ENCODE measurements around the gene TXN2. TPM values are rescaled to one million over a fixed set of nuclear protein-coding genes. Genes with fewer than 3 reads are reported as not detected.

TXN2 gene
- total RNA-seq, 1 experiment from 2014 or later = 87.0 TPM

- TSS peak; percentile 88 for BruUV-seq (replicated peaks)
- Histone ChIP-seq H3K27me3 (ENCODE audit: insufficient read depth, low read length) (no peaks in the 10 kb centered on the region), H3K9ac (ENCODE audit: low read length) (peak overlapping the region; percentile 54), H3K9me3 (ENCODE audit: control insufficient read depth in 1 of 2, insufficient read depth in 1 of 2, low read depth in 1 of 2, low read length in 2 of 2) (no peaks in the 10 kb centered on the region), H3K9me2 (ENCODE audit: insufficient read depth) (no peaks in the 10 kb centered on the region), H2AFZ (ENCODE audit: low read depth, low read length, poor library complexity, severe bottlenecking) (no peak overlapping the region), H3K36me3 (ENCODE audit: control insufficient read depth in 1 of 2, insufficient read depth in 2 of 2, low read length in 2 of 2) (peaks cover 0 to 8% of the 10 kb centered on the region in 2 experiments; a peak in 1 of 4 replicates), H3K4me2 (ENCODE audit: low read length) (peak overlapping the region; percentile 80), H3K27ac (ENCODE audit: low read depth, low read length) (peak overlapping the region; percentile 77), H4K20me1 (ENCODE audit: insufficient read depth) (no peaks in the 10 kb centered on the region), H3K4me3 (replicated peaks in 1 of 2; ENCODE audit: low read depth in 1 of 2, low read length in 2 of 2) (peak overlapping the region in 1 of 2 experiments; percentile 32; a peak in 2 of 4 replicates), H3K4me1 (ENCODE audit: control insufficient read depth in 1 of 2, insufficient read depth in 2 of 2, low read length in 2 of 2) (peaks cover 72 to 85% of the 10 kb centered on the region in 2 experiments), H3K79me2 (ENCODE audit: insufficient read depth, low read length) (no peaks in the 10 kb centered on the region)
- RAD21 ChIA-PET (ENCODE audit: low non-redundant PET in 1 of 2, low total read pairs in 2 of 2, uncharacterized antibody in 2 of 2, unreplicated experiment in 2 of 2) = no interaction called here
- ATAC-seq (peak; percentile 79), DNase-seq (ENCODE audit: low read depth, low spot score) (peak; percentile 86)
- POLR2A ChIA-PET = interaction anchor here (0.6 to 2.0 kb wide), 4 partner anchors 11 to 77 kb away, joined by 3 to 5 read pairs (median 4); partner anchors contain the start of gene MYH9
- CTCF ChIA-PET = interaction anchor here (3.8 kb wide), 1 partner anchor 164 kb away, joined by 20 read pairs; no protein-coding TSS in a partner anchor
- intact Hi-C loops (cut with micrococcal nuclease) = loop anchor here (5.0 kb wide), 1 partner anchor 78 kb away; the partner anchor contains the start of gene MYH9
- TF ChIP-seq MAX (IDR thresholded peaks at IDR 0.05) = peak; percentile 86
- TF ChIP-seq EGR1 (IDR thresholded peaks at IDR 0.05; ENCODE audit: low read depth) = no peak
- peak; percentile 89 for TF ChIP-seq JUND (IDR thresholded peaks at IDR 0.05)
- no peak for TF ChIP-seq CEBPB (IDR thresholded peaks at IDR 0.05; ENCODE audit: low read depth)
- TF ChIP-seq CTCF (IDR thresholded peaks at IDR 0.05 in 2 of 3, conservative IDR thresholded peaks at IDR 0.05 in 1 of 3; ENCODE audit: borderline replicate concordance in 1 of 3, insufficient read depth in 1 of 3, low read depth in 2 of 3, low read length in 2 of 3) = no peak
- no peak for TF ChIP-seq YY1 (IDR thresholded peaks at IDR 0.05; ENCODE audit: extremely low read depth, insufficient replicate concordance, low read depth, low read length)
- TF ChIP-seq EZH2 (IDR thresholded peaks at IDR 0.05) = no peak
- TF ChIP-seq ZBTB33 (IDR thresholded peaks at IDR 0.05; ENCODE audit: extremely low read depth, insufficient replicate concordance, low read length) = no peak
- no peak for TF ChIP-seq ZFX (IDR thresholded peaks at IDR 0.05)
- no peak for TF ChIP-seq POLR2A (IDR thresholded peaks at IDR 0.05; ENCODE audit: borderline replicate concordance, extremely low read depth, insufficient read depth, insufficient read length)
- TF ChIP-seq EZH2phosphoT487 (IDR thresholded peaks at IDR 0.05; ENCODE audit: borderline replicate concordance) = no peak
- peak; percentile 88 for TF ChIP-seq SIN3A (IDR thresholded peaks at IDR 0.05; ENCODE audit: low read depth)
- TF ChIP-seq TCF7L2 (IDR thresholded peaks at IDR 0.05; ENCODE audit: borderline replicate concordance, extremely low read depth, insufficient read depth, insufficient read length) = peak; percentile 10
- peak; percentile 89 for TF ChIP-seq SP1 (IDR thresholded peaks at IDR 0.05; ENCODE audit: low read depth)
- no peak for TF ChIP-seq REST (IDR thresholded peaks at IDR 0.05; ENCODE audit: low read depth)
- TF ChIP-seq ATF3 (IDR thresholded peaks at IDR 0.05) = no peak
- TF ChIP-seq RAD21 (IDR thresholded peaks at IDR 0.05; ENCODE audit: low read depth) = peak; percentile 29; the same call in 1 of the 2 replicates
- no peak for TF ChIP-seq ZNF274 (IDR thresholded peaks at IDR 0.05; ENCODE audit: low read depth, low read length)
Observed at GRCh38 chr22:36465232-36466021, 16.0 kb downstream of the TXN2 start.
